Amniotic stem cell (primary cell): ENCODE measurements around the gene RAB11FIP3.
A peak's percentile ranks its signal among the peaks of the same experiment; 100 is the strongest.
"Not testable (repeated sequence)": the region's sequence is repeated elsewhere in the genome, so short reads cannot be mapped to it uniquely, and the experiment has no call there.

ENCODE experiments used
- DNase-seq: peaks from one replicate; lab custom pipeline; 2025; lab: John Stamatoyannopoulos, UW

The RAB11FIP3 gene

GRCh38 chr16:425082-425718, at the start of gene RAB11FIP3:
Gene RAB11FIP3 (plus strand): TSS chr16:425649. CDS start chr16:426007, 358 bp downstream.
- peak; percentile 31 for DNase-seq

- no peak for DNase-seq
Measured at GRCh38 chr16:375927-376816, 49.3 kb upstream of the RAB11FIP3 start.

- no peak for DNase-seq
Measured at GRCh38 chr16:376817-377418, 48.5 kb upstream of the RAB11FIP3 start.

DNA sequence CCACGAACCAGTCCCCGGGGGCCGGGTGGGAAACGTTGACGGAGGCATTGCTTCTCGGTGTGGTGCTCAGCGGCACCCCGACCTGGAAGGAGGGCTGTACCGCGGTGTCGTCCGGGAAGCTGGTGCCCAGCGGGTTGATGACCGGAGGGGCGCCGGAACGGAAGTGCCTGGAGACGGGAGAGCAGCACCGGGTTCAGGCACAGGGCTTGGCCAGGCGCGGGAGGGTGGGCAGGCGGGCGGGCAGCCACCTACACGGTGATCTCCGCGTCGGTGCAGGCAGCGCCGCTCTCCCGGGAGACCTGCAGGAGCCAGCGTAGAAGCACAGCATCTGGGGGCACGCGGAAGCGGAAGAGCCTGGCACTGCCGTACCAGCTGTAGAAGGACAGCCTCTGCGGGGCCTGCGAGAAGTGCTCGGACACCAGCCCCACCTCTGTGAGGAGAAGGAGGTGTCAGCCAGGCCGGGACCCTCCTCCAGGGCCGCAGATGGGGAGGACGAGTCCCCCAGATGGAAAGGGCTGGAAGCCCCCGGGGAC, 48.0 kb upstream of the RAB11FIP3 start:
- no peak for DNase-seq

GRCh38 chr16:378113-378820, 47.2 kb upstream of the RAB11FIP3 start:
- DNase-seq = not testable (repeated sequence)

DNA sequence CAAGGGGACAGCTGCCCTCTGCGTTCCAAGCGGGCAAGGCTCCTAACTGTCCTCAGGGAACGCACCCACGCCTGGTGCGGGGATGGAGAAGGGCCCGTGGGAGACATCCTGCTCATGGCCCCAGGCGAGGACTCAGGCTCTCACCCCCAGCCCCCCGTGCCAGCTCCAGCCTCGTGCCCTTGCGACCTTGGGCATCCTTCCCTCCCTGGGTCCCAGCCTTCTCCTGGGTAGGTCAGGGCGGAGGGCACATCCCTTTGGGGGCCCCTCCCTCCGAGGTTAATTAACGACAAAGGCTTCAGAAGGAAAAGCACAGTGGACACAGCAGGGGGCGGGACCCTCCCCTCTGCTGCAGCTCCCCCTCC, 46.6 kb upstream of the RAB11FIP3 start:
- DNase-seq = no peak

DNA sequence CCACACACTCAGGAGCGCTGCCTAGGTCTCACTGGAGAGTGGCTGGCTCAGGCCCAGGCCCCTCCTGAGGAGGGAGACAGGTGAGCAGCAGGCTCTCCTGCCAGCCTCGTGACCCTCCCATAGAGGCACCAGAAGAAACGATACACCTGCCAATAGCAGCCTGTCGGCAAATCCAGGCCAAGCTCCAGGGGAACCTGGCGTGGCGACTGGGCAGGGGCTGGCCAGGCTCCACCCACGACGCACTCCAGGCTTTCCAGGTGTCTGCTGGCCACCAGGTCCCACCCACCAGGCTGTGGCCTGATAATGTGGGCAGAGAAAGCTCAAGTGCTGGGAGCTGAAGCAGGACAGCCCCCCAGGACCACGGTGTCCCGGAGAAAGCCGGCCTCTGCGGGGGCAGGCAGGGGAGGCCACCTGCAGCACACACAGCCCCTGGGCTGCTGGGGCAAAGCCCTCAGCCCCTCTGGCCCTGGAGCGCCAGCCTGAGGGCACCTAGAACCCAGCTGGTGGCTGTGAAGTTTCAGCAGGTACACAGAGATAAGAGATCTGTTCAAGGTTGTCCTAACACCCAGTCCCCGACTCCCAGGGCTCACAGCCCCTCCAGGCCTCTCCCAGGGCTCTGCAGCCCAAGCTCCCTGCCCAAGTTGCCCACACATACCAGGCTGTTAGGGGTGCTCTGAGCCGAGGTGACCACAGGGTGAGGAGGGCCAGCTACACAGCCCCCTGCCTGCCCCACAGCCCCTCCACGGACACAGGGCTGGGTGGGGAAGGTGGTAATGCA, 46.1 kb upstream of the RAB11FIP3 start:
- no peak for DNase-seq

GRCh38 chr16:379961-380761, 45.3 kb upstream of the RAB11FIP3 start:
- DNase-seq = no peak

DNA sequence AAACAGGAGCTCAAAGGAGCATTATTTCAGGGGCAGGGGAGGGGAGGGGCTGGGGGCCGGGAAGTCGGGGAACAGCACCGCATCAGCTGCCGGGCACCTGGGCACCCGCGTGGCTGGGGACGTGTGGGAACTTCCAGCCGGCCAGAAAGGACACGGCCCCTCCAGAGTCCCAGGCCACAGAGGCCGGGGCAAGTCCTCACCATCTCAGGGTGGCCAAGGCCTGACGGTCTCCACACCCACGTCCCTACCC, 44.8 kb upstream of the RAB11FIP3 start:
- no peak for DNase-seq

DNA sequence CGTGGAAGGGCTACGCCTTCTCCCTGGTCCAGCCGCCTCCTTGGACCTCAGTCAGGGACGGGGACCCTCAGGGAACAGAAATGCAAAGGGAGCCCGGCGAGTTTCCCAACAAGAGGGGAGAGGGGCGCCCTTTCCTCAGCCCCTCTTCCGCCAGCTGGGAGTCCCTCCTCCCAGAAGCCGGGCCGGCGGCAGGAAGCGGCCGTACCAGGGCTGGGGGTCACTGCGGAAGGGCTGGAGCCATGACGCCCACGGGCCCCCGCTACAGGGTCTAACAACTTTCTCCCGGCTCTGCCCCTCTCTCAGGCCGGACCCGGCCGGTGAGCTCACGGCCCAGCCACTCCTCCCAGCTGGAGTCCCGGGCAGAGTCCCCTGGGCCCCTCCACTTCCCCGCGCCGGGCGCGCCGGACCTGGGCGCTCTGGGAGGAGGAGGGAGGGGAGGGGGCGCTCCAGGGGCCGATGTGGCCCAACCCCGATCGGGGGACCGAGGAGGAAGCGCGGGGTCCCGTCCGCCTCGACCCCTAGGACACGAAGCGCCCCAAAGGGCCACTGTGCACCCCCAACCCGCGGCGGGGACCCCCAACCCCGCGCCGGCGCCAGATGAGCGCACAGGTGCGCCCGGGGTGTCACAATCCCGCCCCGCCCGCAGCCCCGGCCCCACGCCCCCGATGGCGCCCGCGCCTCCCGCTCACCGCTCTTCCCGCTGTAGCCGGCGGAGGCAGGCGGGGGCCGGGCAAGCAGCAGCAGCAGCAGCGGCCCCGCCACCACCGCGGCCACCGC, 44.2 kb upstream of the RAB11FIP3 start:
- no peak for DNase-seq

- peak; percentile 28 for DNase-seq
Measured at GRCh38 chr16:381789-382717, 43.4 kb upstream of the RAB11FIP3 start, which contains the start of gene PGAP6. Gene PGAP6 (minus strand): TSS chr16:381978. CDS start chr16:381821, 157 bp downstream.

GRCh38 chr16:383326-384051, 42.0 kb upstream of the RAB11FIP3 start:
- no peak for DNase-seq

- DNase-seq = no peak
Measured at GRCh38 chr16:386641-387156, 38.8 kb upstream of the RAB11FIP3 start.

GRCh38 chr16:387761-388666, 37.4 kb upstream of the RAB11FIP3 start:
- not testable (repeated sequence) for DNase-seq

- DNase-seq = no peak
Measured at GRCh38 chr16:389352-389751, 36.1 kb upstream of the RAB11FIP3 start.

DNA sequence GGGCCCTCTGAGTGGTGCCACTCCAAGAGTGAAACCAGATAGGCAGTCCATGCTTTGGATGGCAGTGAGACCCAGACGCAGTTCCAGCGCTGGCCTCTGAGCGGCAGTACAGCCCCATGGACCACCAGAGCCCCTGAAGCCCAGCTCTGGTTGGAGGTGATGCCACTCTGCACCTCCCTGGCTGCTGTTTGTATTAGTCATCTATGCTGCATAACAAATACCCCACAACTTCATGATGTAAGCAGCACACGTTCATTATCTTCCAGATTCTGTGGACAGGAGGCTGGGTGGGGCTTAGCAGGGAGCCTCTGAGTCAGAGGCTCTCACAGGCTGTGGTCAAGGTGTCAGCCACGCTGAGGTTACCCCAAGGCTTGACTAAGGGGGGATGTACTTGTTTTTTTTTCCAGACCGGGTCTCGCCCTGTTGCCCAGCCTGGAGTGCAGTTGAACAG, 33.5 kb upstream of the RAB11FIP3 start:
- DNase-seq = no peak
